Measurements from ENCODE around the gene TEPSIN.

GRCh38 chr17:81264640-81265039 lies 25.8 kb upstream of the TEPSIN start:
- TF ChIP-seq CTCF (optimal IDR thresholded peaks at IDR 0.05 in 1 of 3, IDR thresholded peaks at IDR 0.05 in 1 of 3, conservative IDR thresholded peaks at IDR 0.05 in 1 of 3; ENCODE audit: extremely low read depth in 1 of 3, insufficient read depth in 2 of 3, low read length in 3 of 3) (no peak), EZH2 (IDR thresholded peaks at IDR 0.05; ENCODE audit: low read length) (no peak)
